ENCODE results near the gene GNA14. TPM values are rescaled to one million over a fixed set of nuclear protein-coding genes. Genes with fewer than 3 reads are reported as not detected.
A peak's percentile ranks its signal among the peaks of the same experiment; 100 is the strongest.
"Not testable (repeated sequence)": the region's sequence is repeated elsewhere in the genome, so short reads cannot be mapped to it uniquely, and the experiment has no call there.

GNA14 gene
- total RNA-seq, 5 donors from 2014 or later (not counting 1 experiment from before 2014, with no cell fraction given), result not detected

DNA sequence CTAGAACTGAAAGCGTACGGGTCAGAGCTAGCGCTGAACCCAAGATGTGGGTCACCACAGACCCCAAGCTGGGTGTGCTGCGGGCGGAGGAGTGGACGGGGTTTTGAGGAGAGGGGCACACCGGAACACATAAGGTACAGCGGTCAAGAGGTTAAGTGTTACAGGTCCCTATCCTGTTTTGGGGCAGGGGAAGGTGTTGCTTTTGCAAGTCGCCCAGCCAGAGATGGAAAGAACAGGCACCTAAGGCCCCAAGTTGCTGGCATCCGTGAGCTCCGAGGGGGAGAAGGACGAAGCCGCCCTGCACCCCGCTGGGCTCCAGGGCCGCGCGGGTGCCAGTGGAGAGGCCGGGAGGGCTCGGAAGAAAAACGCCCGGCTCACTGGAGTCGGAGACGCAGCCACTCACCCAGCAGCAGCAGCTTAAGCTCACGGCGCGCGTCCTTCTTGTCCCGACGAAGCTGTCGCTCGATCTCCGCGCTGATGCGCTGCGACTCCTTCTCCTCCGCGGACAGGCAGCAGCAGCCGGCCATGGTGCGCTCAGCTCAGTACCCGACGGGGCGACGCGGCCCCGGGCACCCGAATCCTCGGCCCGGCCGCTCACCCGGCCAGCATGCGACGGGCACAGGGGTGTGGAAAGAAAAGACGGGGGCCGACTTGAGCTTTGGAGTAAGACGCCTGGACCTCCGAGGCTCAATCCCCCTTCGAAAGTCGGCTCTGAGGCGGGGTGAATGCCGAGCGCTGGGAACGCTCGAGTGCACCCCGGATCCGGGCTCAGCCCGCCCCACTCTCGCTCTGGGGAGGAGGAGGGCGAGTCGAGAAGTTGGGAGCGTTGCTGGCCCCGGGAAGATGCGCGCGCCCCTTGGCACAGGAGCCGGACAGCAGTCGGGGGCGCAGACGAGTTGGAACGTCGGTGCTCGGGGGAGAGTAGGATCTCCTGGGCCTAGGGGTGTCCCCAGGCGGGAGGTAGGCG lies 572 bp downstream of the GNA14 start:
- no peaks in the 10 kb centered on the region for H3K9me3 Mint-ChIP-seq
- Histone ChIP-seq H3K27me3 (replicated peaks in 1 of 2; ENCODE audit: control insufficient read depth in 2 of 2, extremely low read depth in 1 of 2, insufficient read depth in 2 of 2, low read length in 1 of 2) (peaks cover 4 to 31% of the 10 kb centered on the region in 2 experiments), H3K27ac (ENCODE audit: low read length) (no peak overlapping the region), H3K9me3 (no peaks in the 10 kb centered on the region), H3K4me3 (ENCODE audit: control insufficient read depth in 1 of 2, extremely low read depth in 1 of 2, low read length in 1 of 2) (peak overlapping the region in 1 of 2 donors; percentile 69), H3K4me1 (ENCODE audit: control insufficient read depth in 1 of 2, extremely low read depth in 1 of 2, insufficient read depth in 2 of 2, low read length in 2 of 2) (peaks cover 3 to 18% of the 10 kb centered on the region in 2 experiments), H3K36me3 (ENCODE audit: control insufficient read depth in 2 of 2, extremely low read depth in 1 of 2, insufficient read depth in 1 of 2, low read length in 1 of 2) (no peaks in the 10 kb centered on the region)
- H3K27ac Mint-ChIP-seq, result no peak overlapping the region
- ChIA-PET CTCF (no interaction called here), POLR2A (no interaction called here)
- DNase-seq (no peak), ATAC-seq (replicated peaks in 1 of 4) (no peak)
- H3K4me3 Mint-ChIP-seq, result peak overlapping the region; percentile 34 to 76 (median 41)
- peaks cover 37 to 46% of the 10 kb centered on the region in 2 donors for H3K27me3 Mint-ChIP-seq
- H3K4me1 Mint-ChIP-seq, result peaks cover 17 to 25% (median 18%) of the 10 kb centered on the region in 3 donors
- 21% methylated on average over 81 of the region's 83 CpGs for WGBS (ENCODE audit: insufficient coverage)
- no peaks in the 10 kb centered on the region for H3K36me3 Mint-ChIP-seq

DNA sequence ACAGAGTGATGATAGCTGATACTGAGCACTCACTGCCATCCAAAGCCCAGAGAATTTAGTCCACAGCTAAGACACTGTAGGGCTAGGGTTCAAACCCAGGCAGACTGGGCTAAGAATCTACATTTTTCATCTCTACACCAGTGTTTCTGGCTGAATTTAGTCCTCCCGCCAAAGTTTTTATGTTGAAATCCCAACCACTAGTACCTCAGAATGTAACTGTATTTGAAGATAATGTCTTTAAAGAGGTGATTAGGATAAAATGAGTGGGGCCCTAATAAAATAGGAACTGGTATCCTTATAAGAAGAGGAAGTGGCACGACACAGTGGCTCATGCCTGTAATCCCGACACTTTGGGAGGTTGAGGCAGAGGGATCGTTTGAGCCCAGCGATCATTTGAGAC lies 4.3 kb downstream of the GNA14 start:
- WGBS (ENCODE audit: insufficient coverage), result no CpG with 5 or more reads among the region's 5 CpGs
- no peak overlapping the region for H3K27ac Mint-ChIP-seq
- ATAC-seq (replicated peaks in 1 of 4) (no peak), DNase-seq (no peak)
- peaks cover 15 to 17% (median 17%) of the 10 kb centered on the region in 3 donors for H3K4me1 Mint-ChIP-seq
- ChIA-PET CTCF (no interaction called here), POLR2A (no interaction called here)
- no peak overlapping the region for H3K4me3 ChIP-seq (ENCODE audit: control insufficient read depth in 1 of 2, extremely low read depth in 1 of 2, low read length in 1 of 2)
- H3K27me3 Mint-ChIP-seq, result peaks cover 34 to 47% of the 10 kb centered on the region in 2 donors
- no peak overlapping the region for H3K4me3 Mint-ChIP-seq
- peaks cover 3 to 18% of the 10 kb centered on the region in 2 experiments for H3K4me1 ChIP-seq (ENCODE audit: control insufficient read depth in 1 of 2, extremely low read depth in 1 of 2, insufficient read depth in 2 of 2, low read length in 2 of 2)
- H3K36me3 Mint-ChIP-seq, result no peaks in the 10 kb centered on the region
- peaks cover 4 to 36% of the 10 kb centered on the region in 2 experiments for H3K27me3 ChIP-seq (replicated peaks in 1 of 2; ENCODE audit: control insufficient read depth in 2 of 2, extremely low read depth in 1 of 2, insufficient read depth in 2 of 2, low read length in 1 of 2)
- H3K9me3 ChIP-seq, result no peaks in the 10 kb centered on the region
- H3K36me3 ChIP-seq (ENCODE audit: control insufficient read depth in 2 of 2, extremely low read depth in 1 of 2, insufficient read depth in 1 of 2, low read length in 1 of 2), result no peaks in the 10 kb centered on the region
- no peaks in the 10 kb centered on the region for H3K9me3 Mint-ChIP-seq
- H3K27ac ChIP-seq (ENCODE audit: low read length), result no peak overlapping the region

DNA sequence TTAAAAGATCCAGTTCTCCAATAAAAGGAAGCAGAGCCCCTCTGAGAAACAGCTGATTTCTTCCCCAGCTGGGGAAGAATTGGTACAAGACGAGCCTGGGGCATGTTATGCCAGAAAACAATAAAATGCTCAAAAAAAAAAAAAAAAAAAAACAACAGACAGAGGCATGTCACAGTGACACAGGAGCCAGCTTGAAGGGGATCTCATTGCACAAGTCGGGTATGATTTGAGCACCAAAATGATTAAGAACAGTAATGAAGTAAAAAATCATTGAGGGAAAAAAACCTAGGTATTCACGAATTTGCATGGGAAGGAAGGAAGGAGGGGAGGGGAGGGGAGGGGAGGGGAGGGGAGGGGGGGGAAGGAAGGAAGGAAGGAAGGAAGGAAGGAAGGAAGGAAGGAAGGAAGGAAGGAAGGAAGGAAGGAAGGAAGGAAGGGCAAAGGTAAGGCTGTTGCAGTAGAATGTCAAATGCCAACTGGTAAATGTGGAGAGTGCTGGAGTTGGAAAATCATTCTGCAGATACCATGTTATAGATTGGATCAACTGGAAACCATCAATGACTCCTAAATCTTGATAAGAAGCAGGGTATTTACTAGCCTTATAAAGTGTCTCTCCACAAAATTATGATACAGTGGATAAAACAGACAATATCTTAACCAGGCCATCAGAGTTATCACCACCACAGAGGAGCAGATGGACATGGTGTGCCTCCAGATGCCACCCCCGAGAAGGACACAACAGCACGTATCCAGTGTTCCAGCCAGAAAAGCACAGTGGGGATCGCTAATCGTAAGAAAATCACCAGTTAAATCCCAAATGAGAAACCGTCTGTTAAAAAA lies 7.2 kb downstream of the GNA14 start:
- no peaks in the 10 kb centered on the region for H3K4me1 ChIP-seq (ENCODE audit: control insufficient read depth in 1 of 2, extremely low read depth in 1 of 2, insufficient read depth in 2 of 2, low read length in 2 of 2)
- ChIA-PET CTCF (no interaction called here), POLR2A (interaction anchor here in 1 of 2 donors (0.6 kb wide), 1 partner anchor 19 kb away, joined by 7 read pairs; no protein-coding TSS in a partner anchor)
- WGBS (ENCODE audit: insufficient coverage), result 100% methylated on average over 3 of the region's 8 CpGs
- Mint-ChIP-seq H3K4me3 (no peak overlapping the region), H3K4me1 (no peaks in the 10 kb centered on the region), H3K27me3 (peaks cover 22 to 24% of the 10 kb centered on the region in 2 donors), H3K27ac (no peak overlapping the region), H3K9me3 (no peaks in the 10 kb centered on the region), H3K36me3 (no peaks in the 10 kb centered on the region)
- H3K27me3 ChIP-seq (replicated peaks in 1 of 2; ENCODE audit: control insufficient read depth in 2 of 2, extremely low read depth in 1 of 2, insufficient read depth in 2 of 2, low read length in 1 of 2), result peaks cover 0 to 10% of the 10 kb centered on the region in 2 experiments
- H3K9me3 ChIP-seq, result no peaks in the 10 kb centered on the region
- no peaks in the 10 kb centered on the region for H3K36me3 ChIP-seq (ENCODE audit: control insufficient read depth in 2 of 2, extremely low read depth in 1 of 2, insufficient read depth in 1 of 2, low read length in 1 of 2)
- ATAC-seq (replicated peaks in 1 of 4), result no peak
- no peak for DNase-seq
- no peak overlapping the region for H3K27ac ChIP-seq (ENCODE audit: low read length)
- H3K4me3 ChIP-seq (ENCODE audit: control insufficient read depth in 1 of 2, extremely low read depth in 1 of 2, low read length in 1 of 2), result no peak overlapping the region

DNA sequence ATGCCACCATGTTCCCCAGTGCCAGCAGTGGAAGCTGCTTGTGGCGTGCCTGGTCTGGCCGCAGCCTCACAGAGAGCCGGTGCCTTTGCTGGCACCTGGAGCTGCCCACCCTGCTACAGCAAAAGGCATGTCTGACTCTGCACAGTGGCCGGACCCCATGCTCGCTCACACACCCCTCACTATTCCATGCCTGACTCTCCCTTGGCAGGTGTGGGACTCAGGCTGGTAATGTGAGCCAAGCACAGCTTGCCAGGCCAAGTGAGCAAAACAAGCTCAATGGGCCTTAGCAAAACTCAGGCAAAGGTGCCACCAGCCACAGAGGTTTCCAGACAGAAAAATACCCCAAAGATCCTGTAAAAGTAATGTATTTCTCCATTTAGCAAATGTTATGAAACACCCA lies 15.5 kb downstream of the GNA14 start:
- ChIA-PET POLR2A (no interaction called here), CTCF (no interaction called here)
- Histone ChIP-seq H3K4me1 (ENCODE audit: control insufficient read depth in 1 of 2, extremely low read depth in 1 of 2, insufficient read depth in 2 of 2, low read length in 2 of 2) (no peaks in the 10 kb centered on the region), H3K4me3 (ENCODE audit: control insufficient read depth in 1 of 2, extremely low read depth in 1 of 2, low read length in 1 of 2) (no peak overlapping the region), H3K9me3 (no peaks in the 10 kb centered on the region), H3K36me3 (ENCODE audit: control insufficient read depth in 2 of 2, extremely low read depth in 1 of 2, insufficient read depth in 1 of 2, low read length in 1 of 2) (no peaks in the 10 kb centered on the region), H3K27ac (ENCODE audit: low read length) (no peak overlapping the region), H3K27me3 (replicated peaks in 1 of 2; ENCODE audit: control insufficient read depth in 2 of 2, extremely low read depth in 1 of 2, insufficient read depth in 2 of 2, low read length in 1 of 2) (no peaks in the 10 kb centered on the region)
- no peak for ATAC-seq (replicated peaks in 1 of 4)
- H3K27me3 Mint-ChIP-seq, result peaks cover 0 to 4% of the 10 kb centered on the region in 2 donors
- no peaks in the 10 kb centered on the region for H3K36me3 Mint-ChIP-seq
- 97% methylated on average over 3 of the region's 5 CpGs for WGBS (ENCODE audit: insufficient coverage)
- H3K4me1 Mint-ChIP-seq, result no peaks in the 10 kb centered on the region
- H3K4me3 Mint-ChIP-seq, result no peak overlapping the region
- peaks cover 0 to 4% (median 2%) of the 10 kb centered on the region in 3 donors for H3K9me3 Mint-ChIP-seq
- no peak for DNase-seq
- H3K27ac Mint-ChIP-seq, result no peak overlapping the region

DNA sequence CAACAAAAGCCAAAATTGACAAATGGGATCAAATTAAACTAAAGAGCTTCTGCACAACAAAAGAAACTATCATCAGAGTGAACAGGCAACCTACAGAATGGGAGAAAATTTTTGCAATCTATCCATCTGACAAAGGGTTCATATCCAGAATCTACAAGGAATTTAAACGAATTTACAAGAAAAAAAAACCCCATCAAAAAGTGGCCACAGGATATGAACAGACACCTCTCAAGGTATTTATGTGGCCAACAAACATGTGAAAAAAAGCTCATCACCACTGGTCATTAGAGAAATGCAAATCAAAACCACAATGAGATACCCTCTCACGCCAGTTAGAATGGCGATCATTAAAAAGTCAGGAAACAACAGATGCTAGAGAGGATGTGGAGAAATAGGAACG lies 19.3 kb downstream of the GNA14 start:
- not testable (repeated sequence) for DNase-seq

DNA sequence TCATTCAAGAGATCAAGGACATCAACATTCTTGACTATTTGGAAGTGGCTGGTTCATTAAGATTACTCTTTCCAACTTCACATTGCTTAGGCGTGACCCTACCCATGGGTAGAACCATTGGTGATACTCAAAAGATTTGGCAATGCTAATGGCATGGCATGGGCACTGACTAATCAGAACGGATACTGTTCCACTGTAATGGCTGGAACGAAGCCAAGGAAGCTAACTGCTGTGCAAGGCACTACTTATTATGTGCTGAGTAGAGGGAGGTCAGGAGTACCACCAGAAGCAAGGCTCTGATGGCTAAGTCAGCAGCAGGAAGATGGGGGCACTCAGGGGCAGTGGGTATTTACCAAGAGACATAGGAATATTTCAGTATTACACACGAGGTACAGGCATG lies 31.9 kb downstream of the GNA14 start:
- 82% methylated on average over 2 of the region's 4 CpGs for WGBS (ENCODE audit: insufficient coverage)
- Histone ChIP-seq H3K4me1 (ENCODE audit: control insufficient read depth in 1 of 2, extremely low read depth in 1 of 2, insufficient read depth in 2 of 2, low read length in 2 of 2) (no peaks in the 10 kb centered on the region), H3K9me3 (no peaks in the 10 kb centered on the region), H3K27ac (ENCODE audit: low read length) (no peak overlapping the region), H3K4me3 (ENCODE audit: control insufficient read depth in 1 of 2, extremely low read depth in 1 of 2, low read length in 1 of 2) (no peak overlapping the region), H3K27me3 (replicated peaks in 1 of 2; ENCODE audit: control insufficient read depth in 2 of 2, extremely low read depth in 1 of 2, insufficient read depth in 2 of 2, low read length in 1 of 2) (peaks cover 0 to 3% of the 10 kb centered on the region in 2 experiments), H3K36me3 (ENCODE audit: control insufficient read depth in 2 of 2, extremely low read depth in 1 of 2, insufficient read depth in 1 of 2, low read length in 1 of 2) (no peaks in the 10 kb centered on the region)
- H3K4me1 Mint-ChIP-seq, result no peaks in the 10 kb centered on the region
- CTCF ChIA-PET, result no interaction called here
- no peaks in the 10 kb centered on the region for H3K36me3 Mint-ChIP-seq
- DNase-seq (no peak), ATAC-seq (replicated peaks in 1 of 4) (no peak)
- peaks cover 0 to 6% (median 0%) of the 10 kb centered on the region in 3 donors for H3K9me3 Mint-ChIP-seq
- no peak overlapping the region for H3K27ac Mint-ChIP-seq
- no peak overlapping the region for H3K4me3 Mint-ChIP-seq
- POLR2A ChIA-PET, result no interaction called here
- peaks cover 0 to 4% of the 10 kb centered on the region in 2 donors for H3K27me3 Mint-ChIP-seq

More for the DNA sequence above, 19.3 kb downstream of the GNA14 start:
- H3K27ac Mint-ChIP-seq; POLR2A ChIA-PET; CTCF ChIA-PET; ATAC-seq (replicated peaks in 1 of 4); H3K27me3 Mint-ChIP-seq; H3K27me3 ChIP-seq (replicated peaks in 1 of 2; ENCODE audit: control insufficient read depth in 2 of 2, extremely low read depth in 1 of 2, insufficient read depth in 2 of 2, low read length in 1 of 2); H3K4me3 ChIP-seq (ENCODE audit: control insufficient read depth in 1 of 2, extremely low read depth in 1 of 2, low read length in 1 of 2); H3K9me3 Mint-ChIP-seq; H3K4me1 Mint-ChIP-seq; H3K4me1 ChIP-seq (ENCODE audit: control insufficient read depth in 1 of 2, extremely low read depth in 1 of 2, insufficient read depth in 2 of 2, low read length in 2 of 2); H3K4me3 Mint-ChIP-seq; H3K36me3 Mint-ChIP-seq; H3K36me3 ChIP-seq (ENCODE audit: control insufficient read depth in 2 of 2, extremely low read depth in 1 of 2, insufficient read depth in 1 of 2, low read length in 1 of 2); H3K27ac ChIP-seq (ENCODE audit: low read length); H3K9me3 ChIP-seq: not testable (repeated sequence)
- 100% methylated on average over 1 of the region's 4 CpGs for WGBS (ENCODE audit: insufficient coverage)
